ENCODE results near the gene CDH4. TPM values are rescaled to one million over a fixed set of nuclear protein-coding genes. Genes with fewer than 3 reads are reported as not detected.

Gene CDH4
- total and polyA plus RNA-seq, 2 donors (not counting 3 experiments of a cell fraction or from before 2014, with no cell fraction given): 0.17 to 0.51 TPM

DNA sequence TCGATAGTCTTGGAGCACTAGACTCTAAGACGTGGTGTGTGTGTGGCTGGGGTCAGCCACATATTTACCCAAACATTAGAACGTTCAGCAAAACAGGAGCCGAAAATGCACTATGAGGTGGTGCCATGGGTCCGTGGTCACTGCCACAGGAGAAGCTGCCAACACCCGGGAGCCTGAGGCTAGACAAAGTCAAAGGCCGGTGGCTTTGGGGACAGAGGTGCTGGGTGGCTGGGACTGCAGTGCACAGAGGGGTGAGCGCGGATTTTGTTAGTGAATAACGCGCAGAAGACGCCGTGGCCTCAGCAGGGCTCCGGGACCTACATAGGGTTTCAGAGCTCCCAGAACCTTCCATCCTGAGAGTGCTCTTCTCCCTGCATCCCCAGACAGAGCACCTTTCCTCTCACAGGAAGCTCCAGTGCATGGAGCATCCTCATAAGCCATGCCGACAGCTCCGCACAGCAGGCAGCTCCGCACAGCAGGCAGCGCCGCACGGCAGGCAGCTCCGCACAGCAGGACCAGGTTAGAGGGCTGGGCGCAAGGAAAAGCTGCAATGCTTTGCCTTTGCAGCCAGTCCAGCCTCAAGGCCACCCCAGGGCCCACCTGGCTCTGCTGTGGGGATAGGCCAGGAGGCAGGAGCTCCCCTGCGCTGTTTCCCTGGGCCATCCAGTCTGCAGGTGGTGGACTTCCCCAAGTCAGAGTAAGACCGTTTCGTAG, 509.5 kb downstream of the CDH4 start:
- intact Hi-C loops (cut with micrococcal nuclease): no loop called here
- DNase-seq (ENCODE audit: low read depth, low spot score) (no peak), FAIRE-seq (no peak)
- H3K4me1 ChIP-seq (ENCODE audit: control insufficient read depth, extremely low read depth, insufficient read depth, low read length): no peaks in the 10 kb centered on the region
- no peak overlapping the region for H3K9ac ChIP-seq (replicated peaks; ENCODE audit: extremely low read depth, insufficient read depth, low read length)
- no peaks in the 10 kb centered on the region for H3K36me3 ChIP-seq (ENCODE audit: control insufficient read depth in 2 of 2, extremely low read depth in 1 of 2, insufficient read depth in 2 of 2, low read length in 2 of 2)
- BruUV-seq (replicated peaks): no TSS peak
- no peak overlapping the region for H2AFZ ChIP-seq (ENCODE audit: low read depth, low read length)
- no peaks in the 10 kb centered on the region for H3K79me2 ChIP-seq (ENCODE audit: control insufficient read depth, insufficient read depth, low read length)
- H3K4me2 ChIP-seq (ENCODE audit: insufficient read depth, low read length): no peak overlapping the region
- H3K27me3 ChIP-seq (ENCODE audit: control insufficient read depth in 2 of 2, insufficient read depth in 2 of 2, low read length in 2 of 2): no peaks in the 10 kb centered on the region
- no peaks in the 10 kb centered on the region for H4K20me1 ChIP-seq (replicated peaks; ENCODE audit: control insufficient read depth, extremely low read depth, insufficient read depth, low read length)
- TF ChIP-seq, protein P1, sequence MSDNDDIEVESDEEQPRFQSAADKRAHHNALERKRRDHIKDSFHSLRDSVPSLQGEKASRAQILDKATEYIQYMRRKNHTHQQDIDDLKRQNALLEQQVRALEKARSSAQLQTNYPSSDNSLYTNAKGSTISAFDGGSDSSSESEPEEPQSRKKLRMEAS (IDR thresholded peaks at IDR 0.05; ENCODE audit: insufficient read depth, insufficient read length): no peak
- TF ChIP-seq FOS (IDR thresholded peaks at IDR 0.05; ENCODE audit: borderline replicate concordance, insufficient read depth, low read length): no peak
- TF ChIP-seq POLR2AphosphoS5 (IDR thresholded peaks at IDR 0.05; ENCODE audit: insufficient read depth, low read depth, low read length): no peak
- no peak for TF ChIP-seq MYC (IDR thresholded peaks at IDR 0.05; ENCODE audit: low read depth, low read length)
- TF ChIP-seq POLR2A (IDR thresholded peaks at IDR 0.05; ENCODE audit: low read depth, low read length): no peak
- no peak for TF ChIP-seq EZH2 (IDR thresholded peaks at IDR 0.05; ENCODE audit: borderline replicate concordance, low read depth, low read length, severe bottlenecking)
- no peak for TF ChIP-seq JUN (IDR thresholded peaks at IDR 0.05; ENCODE audit: borderline replicate concordance, insufficient read depth, insufficient read length, low read depth)
- no peak for TF ChIP-seq CTCF (IDR thresholded peaks at IDR 0.05; ENCODE audit: extremely low read depth in 1 of 2, insufficient read depth in 1 of 2, low read depth in 1 of 2, low read length in 2 of 2)
- ChIA-PET POLR2A (no interaction called here), CTCF (no interaction called here)
- H3K27ac ChIP-seq (ENCODE audit: insufficient read depth, low read depth, low read length): no peak overlapping the region
- no peaks in the 10 kb centered on the region for H3K9me3 ChIP-seq (replicated peaks; ENCODE audit: control insufficient read depth, insufficient read depth, low read length)
- dilution Hi-C loops (cut with MboI; ENCODE audit: extremely low pct_ligation_motif_present, low sequenced_read_pairs): no loop called here
- H3K4me3 ChIP-seq (replicated peaks in 1 of 3; ENCODE audit: insufficient read depth in 1 of 3, low read depth in 1 of 3, low read length in 3 of 3): no peak overlapping the region
- no peaks in the 10 kb centered on the region for H3K9me1 ChIP-seq (replicated peaks; ENCODE audit: control insufficient read depth, extremely low read depth, insufficient read depth, low read length)

Data from endothelial cell of umbilical vein (primary cell).